Measurements from ENCODE around the gene HDAC1.
"Not testable (repeated sequence)": the region's sequence is repeated elsewhere in the genome, so short reads cannot be mapped to it uniquely, and the experiment has no call there.

The HDAC1 gene

GRCh38 chr1:32274646-32275340 is 17.1 kb upstream of the HDAC1 start:
- DNase-seq = no peak

GRCh38 chr1:32275424-32275823 is 16.5 kb upstream of the HDAC1 start:
- DNase-seq = no peak

DNA sequence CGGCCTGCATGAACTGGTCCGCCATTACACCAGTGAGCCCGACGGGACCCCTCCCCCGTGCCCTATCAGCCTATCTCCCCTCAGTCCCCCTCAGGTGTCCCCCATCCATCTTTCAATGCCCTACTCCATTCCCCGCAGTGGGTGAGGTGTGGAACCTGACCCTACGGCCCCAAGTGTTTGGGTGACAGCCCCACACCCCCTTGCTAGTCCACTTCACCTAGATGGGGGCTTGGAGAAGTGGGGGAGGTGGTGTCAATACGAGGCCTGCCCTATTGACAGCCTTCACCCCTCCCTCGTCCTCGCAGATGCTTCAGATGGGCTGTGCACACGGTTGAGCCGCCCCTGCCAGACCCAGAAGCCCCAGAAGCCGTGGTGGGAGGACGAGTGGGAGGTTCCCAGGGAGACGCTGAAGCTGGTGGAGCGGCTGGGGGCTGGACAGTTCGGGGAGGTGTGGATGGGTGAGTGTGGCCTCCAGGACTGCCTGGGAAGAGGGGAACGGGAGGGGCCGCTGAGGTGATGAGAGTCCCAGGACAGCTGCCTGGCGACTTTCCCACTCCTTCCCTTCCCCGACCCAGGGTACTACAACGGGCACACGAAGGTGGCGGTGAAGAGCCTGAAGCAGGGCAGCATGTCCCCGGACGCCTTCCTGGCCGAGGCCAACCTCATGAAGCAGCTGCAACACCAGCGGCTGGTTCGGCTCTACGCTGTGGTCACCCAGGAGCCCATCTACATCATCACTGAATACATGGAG is 15.7 kb upstream of the HDAC1 start:
- no peak for DNase-seq

DNA sequence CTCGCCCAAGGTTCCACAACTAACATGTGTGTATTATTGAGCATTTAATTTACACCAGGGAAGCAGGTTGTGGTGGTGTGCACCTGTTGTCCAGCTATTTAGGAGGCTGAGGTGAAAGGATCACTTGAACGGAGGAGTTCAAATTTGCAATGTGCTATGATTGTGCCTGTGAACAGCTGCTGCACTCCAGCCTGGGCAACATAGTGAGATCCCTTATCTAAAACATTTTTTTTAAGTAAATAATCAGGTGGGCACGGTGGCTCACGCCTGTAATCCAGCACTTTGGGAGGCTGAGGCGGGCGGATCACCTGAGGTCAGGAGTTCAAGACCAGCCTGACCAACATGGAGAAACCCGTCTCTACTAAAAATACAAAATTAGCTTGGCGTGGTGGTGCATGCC is 7.1 kb upstream of the HDAC1 start:
- not testable (repeated sequence) for DNase-seq

- DNase-seq = no peak
Observed at GRCh38 chr1:32285658-32286057, 6.2 kb upstream of the HDAC1 start.

- DNase-seq = no peak
Observed at GRCh38 chr1:32286763-32287162, 5.1 kb upstream of the HDAC1 start.

DNA sequence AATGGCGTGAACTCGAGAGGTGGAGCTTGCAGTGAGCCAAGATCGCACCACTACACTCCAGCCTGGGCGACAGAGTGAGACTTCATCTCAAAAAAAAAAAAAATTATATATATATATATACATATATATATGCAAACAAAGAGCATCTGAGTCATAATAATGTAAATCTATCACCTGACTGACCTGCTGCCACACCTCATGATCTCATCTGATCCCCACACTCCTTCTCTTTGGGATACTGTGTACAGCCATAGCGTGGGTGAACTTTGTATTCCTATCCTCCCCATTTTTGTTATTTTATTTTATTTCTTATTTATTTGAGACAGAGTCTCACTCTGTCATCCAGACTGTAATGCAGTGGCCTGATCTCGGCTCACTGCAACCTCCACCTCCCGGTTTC is 2.6 kb upstream of the HDAC1 start:
- no peak for DNase-seq

- no peak for DNase-seq
Observed at GRCh38 chr1:32291145-32291707, 657 bp upstream of the HDAC1 start.

DNA sequence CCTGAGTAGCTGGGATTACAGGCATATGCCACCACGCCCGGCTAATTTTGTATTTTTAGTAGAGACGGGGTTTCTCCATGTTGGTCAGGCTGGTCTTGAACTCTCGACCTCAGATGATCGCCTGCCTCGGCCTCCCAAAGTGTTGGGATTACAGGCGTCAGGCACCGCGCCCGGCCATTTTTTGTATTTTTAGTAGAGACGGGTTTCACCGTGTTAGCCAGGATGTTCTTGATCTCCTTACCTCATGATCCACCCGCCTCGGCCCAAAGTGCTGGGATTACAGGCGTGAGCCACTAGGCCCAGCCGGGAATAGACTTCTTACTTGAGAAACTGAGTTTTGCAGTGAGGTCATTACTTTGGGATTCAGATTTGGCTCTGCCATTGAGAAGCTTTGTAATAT is 6.3 kb downstream of the HDAC1 start:
- not testable (repeated sequence) for DNase-seq

GRCh38 chr1:32299327-32299726 is 7.4 kb downstream of the HDAC1 start:
- DNase-seq = no peak

DNA sequence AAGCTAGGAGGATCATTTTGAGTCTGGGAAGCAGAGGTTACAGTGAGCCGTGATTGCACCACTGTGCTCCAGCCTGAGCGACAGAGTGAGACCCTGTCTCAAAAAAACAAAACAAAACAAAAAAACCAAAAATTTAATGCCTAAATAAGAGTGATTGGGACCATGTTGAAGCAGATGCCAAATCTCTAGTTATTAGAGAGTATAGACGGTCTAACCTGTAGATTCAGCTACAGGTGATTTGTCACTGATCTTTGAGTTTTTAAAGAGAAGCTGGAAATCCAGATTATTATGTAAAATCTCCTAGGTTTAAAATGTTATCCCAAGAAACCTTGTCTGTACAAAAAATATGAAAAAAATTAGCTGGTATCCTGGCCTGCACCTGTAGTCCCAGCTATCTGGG is 11.5 kb downstream of the HDAC1 start:
- no peak for DNase-seq

DNA sequence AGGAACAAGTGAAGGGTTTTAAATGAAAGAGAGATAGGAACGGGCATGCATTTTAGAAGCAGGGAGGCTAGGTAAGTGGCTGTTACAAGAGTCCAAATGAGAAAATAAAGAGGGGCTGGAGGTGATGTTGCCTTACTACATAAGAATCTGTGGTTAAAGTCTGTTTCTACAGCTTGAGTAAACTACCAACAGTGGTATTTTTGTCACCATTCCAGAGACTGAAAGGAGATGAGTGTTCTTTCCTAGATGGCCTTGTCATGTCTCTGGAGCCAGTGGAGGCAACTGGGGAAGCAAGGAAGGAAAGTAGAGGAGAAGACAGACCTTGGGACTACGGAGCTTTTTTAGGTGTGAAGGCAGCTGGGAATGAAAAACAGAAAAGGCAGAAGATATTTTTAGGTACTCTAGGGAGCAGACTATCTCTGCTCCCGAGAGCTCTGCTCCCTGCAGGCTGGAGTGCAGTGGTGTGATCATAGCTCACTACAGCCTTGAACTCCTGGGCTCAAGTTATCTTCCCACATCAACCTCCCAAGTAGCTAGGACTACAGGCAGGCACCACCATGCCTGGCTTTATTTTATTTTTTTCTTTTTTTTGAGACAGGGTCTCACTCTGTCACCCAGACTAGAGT is 12.2 kb downstream of the HDAC1 start:
- no peak for DNase-seq

GRCh38 chr1:32305310-32305709 is 13.4 kb downstream of the HDAC1 start:
- DNase-seq = no peak

GRCh38 chr1:32307324-32307723 is 15.4 kb downstream of the HDAC1 start:
- no peak for DNase-seq

- DNase-seq = no peak
Observed at GRCh38 chr1:32309960-32310359, 18.1 kb downstream of the HDAC1 start.

DNA sequence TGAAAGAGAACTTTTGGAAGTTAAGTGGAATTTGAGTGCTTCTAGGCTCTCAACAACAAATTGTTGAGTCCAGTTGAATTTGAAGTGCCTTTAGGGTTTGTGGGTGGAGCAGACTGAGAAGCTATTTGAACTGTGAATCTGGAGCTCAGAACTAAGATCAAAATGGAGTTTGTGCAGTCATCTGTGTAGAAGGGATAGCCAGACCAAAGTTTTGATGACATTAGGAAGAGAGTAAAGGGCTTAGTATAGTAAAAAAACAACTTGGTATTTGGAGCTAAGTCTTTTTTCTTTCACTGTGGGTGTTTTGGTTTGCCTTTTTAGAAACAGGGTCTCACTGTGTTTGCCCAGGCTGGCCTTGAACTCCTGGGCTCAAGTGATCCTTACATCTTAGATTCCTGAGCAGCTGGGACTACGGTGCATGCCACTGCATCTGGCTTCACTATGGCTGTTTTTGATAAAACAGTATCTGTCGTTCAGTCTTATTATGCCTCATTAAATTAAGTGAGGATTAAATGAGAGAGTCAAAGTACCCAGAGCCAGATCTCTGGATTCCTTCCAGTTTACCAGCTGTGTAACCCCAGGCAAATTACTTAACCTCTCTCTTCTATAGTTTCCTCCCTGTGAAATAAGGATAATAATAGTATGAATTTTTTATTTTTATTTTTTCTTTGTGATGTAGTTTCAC is 20.0 kb downstream of the HDAC1 start:
- no peak for DNase-seq

- DNase-seq = no peak
Observed at GRCh38 chr1:32316903-32317277, 25.0 kb downstream of the HDAC1 start.

DNA sequence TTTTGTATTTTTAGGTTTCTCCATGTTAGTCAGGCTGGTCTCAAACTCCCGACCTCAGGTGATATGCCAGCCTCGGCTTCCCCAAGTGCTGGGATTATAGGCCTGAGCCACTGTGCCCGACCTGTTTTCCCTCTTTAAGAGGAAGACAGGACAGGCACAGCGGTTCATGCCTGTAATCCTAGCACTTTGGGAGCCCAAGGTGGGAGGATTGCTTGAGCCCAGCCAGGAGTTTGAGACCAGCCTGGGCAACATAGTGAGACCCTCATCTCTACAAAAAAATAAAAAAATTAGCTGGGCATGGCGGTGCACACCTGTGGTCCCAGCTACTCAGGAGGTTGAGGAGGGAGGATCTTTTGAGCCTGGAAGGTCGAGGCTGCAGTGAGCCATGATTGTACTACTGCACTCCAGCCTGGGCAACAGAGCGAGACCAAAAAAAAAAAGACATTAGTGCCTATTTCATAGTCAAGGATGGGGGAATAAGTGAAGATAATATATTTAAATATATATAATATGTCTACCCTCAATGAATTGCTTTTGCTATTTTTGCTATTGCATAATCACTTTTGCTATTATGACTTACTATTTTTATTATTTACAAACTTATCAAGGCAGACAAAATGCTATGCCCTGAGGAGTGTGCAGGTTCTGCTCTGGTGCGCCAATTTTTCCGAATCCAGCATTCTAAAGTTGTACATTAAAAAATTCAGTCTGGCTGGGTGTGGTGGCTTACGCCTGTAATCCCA is 26.4 kb downstream of the HDAC1 start:
- DNase-seq = no peak

DNA sequence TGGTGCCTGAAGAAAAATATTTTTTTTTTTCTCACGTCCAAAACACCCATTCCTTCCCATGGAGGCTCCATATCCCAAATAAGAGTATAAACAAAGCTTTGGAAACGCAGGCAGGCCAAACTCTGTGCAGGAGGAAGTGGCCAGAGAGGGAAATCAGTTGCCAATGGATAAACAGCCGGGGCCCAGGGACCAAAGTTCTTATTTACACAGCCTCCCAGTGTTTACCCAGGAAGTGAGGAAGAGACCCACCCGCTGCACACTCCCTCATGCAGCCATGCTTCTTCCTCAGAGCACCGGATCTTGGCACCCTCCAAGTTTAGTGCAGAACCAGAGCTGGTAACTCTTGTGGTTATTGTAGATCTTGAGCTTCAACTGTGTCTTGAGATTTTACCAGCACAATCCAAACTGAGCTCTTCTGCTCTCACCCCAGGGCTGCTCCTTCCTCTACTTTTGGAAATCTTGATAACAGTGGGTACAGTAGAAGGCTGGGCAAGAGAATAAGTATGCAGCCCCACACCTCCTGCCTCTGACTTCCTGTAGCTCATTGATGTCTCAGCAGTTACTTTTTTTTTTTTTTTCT is 29.9 kb downstream of the HDAC1 start:
- DNase-seq = peak; percentile 29

- no peak for DNase-seq
Observed at GRCh38 chr1:32327204-32327603, 35.3 kb downstream of the HDAC1 start.

GRCh38 chr1:32329931-32330466 is 38.1 kb downstream of the HDAC1 start:
- DNase-seq = no peak

All from activated CD4-positive, alpha-beta T cell treated with anti-CD3 and anti-CD28 coated beads, Interleukin-2, amount 50 U/mL, for 16 hours (primary cell).